A673 (cell line): ENCODE results near the gene C11orf21. TPM values are rescaled to one million over a fixed set of nuclear protein-coding genes. Genes with fewer than 3 reads are reported as not detected.

Experiments used
- BruUV-seq: library from RNA; stranded (reverse); fragments of 400-500 nt; replicated peaks from 2 replicates; lab custom pipeline; 2021; lab: Mats Ljungman, UMichigan
- CTCF ChIA-PET: fragments of 300-600 bp; sonication (Branson Sonifier 250); formaldehyde crosslinking; loops from one replicate; lab custom pipeline; 2022; ENCODE audit warnings: antibody characterized with exemption; lab: Charles Lee
- POLR2A ChIA-PET: fragments of 300-600 bp; sonication (Branson Sonifier 250); formaldehyde crosslinking; loops from one replicate; lab custom pipeline; 2022; ENCODE audit warnings: antibody characterized with exemption; ENCODE audit not compliant: low non-redundant PET; lab: Charles Lee
- DNase-seq: peaks from one replicate; pipeline ENCODE4 v3.0.0-alpha.2; 2015; ENCODE audit warnings: low spot score
- H3K27ac ChIP-seq: fragments of 200-600 bp; sonication (generic); 2 replicates; pipeline ENCODE4 v1.5.1; 2016; ENCODE audit warnings: mixed run types, low read depth, mild to moderate bottlenecking, mixed read lengths, antibody characterized with exemption, low read length; ENCODE audit not compliant: poor library complexity, severe bottlenecking
- H3K27me3 ChIP-seq: fragments of 200-600 bp; sonication (generic); replicated peaks from 2 replicates; pipeline ENCODE4 v1.6.1; 2017; ENCODE audit warnings: mixed run types, low read depth, mild to moderate bottlenecking, mixed read lengths, antibody characterized with exemption, low read length; ENCODE audit not compliant: insufficient read depth, poor library complexity
- H3K36me3 ChIP-seq: fragments of 200-600 bp; sonication (generic); 2 replicates; pipeline ENCODE4 v1.6.1; 2016; ENCODE audit warnings: mixed run types, mild to moderate bottlenecking, mixed read lengths, antibody characterized with exemption, low read length; ENCODE audit not compliant: insufficient read depth, poor library complexity, severe bottlenecking
- H3K4me1 ChIP-seq: fragments of 200-600 bp; sonication (generic); 2 replicates; pipeline ENCODE4 v1.6.1; 2017; ENCODE audit warnings: mixed run types, mild to moderate bottlenecking, mixed read lengths, antibody characterized with exemption, low read length; ENCODE audit not compliant: insufficient read depth, poor library complexity, severe bottlenecking
- H3K4me3 ChIP-seq: fragments of 200-600 bp; sonication (generic); 2 replicates; pipeline ENCODE4 v1.5.1; 2016; ENCODE audit warnings: low read depth, mixed run types, mild to moderate bottlenecking, mixed read lengths, low read length; ENCODE audit not compliant: poor library complexity, severe bottlenecking
- H3K9me3 ChIP-seq: fragments of 200-600 bp; sonication (generic); 2 replicates; pipeline ENCODE4 v1.6.1; 2016; ENCODE audit warnings: mixed run types, low read depth, mild to moderate bottlenecking, mixed read lengths, antibody characterized with exemption, low read length; ENCODE audit not compliant: poor library complexity, severe bottlenecking
- CTCF ChIP-seq: fragments of 300-800, 200-600 bp; sonication (generic); conservative IDR thresholded peaks from 2 replicates; pipeline ENCODE4 v1.5.1; 2017; ENCODE audit warnings: low read depth, mild to moderate bottlenecking, antibody characterized with exemption, low read length, moderate library complexity, mixed read lengths
- EZH2 ChIP-seq: fragments of 200-600 bp; sonication (generic); IDR thresholded peaks from 2 replicates; pipeline ENCODE4 v1.6.1; 2017; ENCODE audit warnings: borderline replicate concordance, low read depth, mild to moderate bottlenecking, mixed read lengths, antibody characterized with exemption, low read length; ENCODE audit not compliant: poor library complexity, severe bottlenecking
- intact Hi-C: fragments of 100-400 bp; cut with micrococcal nuclease; formaldehyde crosslinking; loops from one replicate; pipeline ENCODE4 v1.10.0; 2022; ENCODE audit not compliant: unreplicated experiment
- total RNA-seq: library from RNA; stranded (reverse); gene quantifications from 2 replicates; pipeline ENCODE4 v1.2.3, GENCODE V29; 2021

Gene C11orf21
- total RNA-seq, 1 experiment from 2014 or later, result not detected

GRCh38 chr11:2293984-2294925 lies 7.5 kb downstream of the C11orf21 start:
- ChIA-PET CTCF (no interaction called here), POLR2A (no interaction called here)
- no peak for DNase-seq

GRCh38 chr11:2293531-2293971 lies 8.2 kb downstream of the C11orf21 start:
- H3K4me3 ChIP-seq, result no peak overlapping the region
- BruUV-seq, result no TSS peak
- CTCF ChIA-PET, result no interaction called here

More at GRCh38 chr11:2293984-2294925, 7.5 kb downstream of the C11orf21 start:
- H3K4me3 ChIP-seq, result no peak overlapping the region
- no peak for TF ChIP-seq EZH2
- TF ChIP-seq CTCF, result no peak
- H3K9me3 ChIP-seq, result no peaks in the 10 kb centered on the region
- intact Hi-C loops, result no loop called here
- no peaks in the 10 kb centered on the region for H3K27me3 ChIP-seq
- BruUV-seq, result no TSS peak
- no peaks in the 10 kb centered on the region for H3K36me3 ChIP-seq
- H3K27ac ChIP-seq, result no peak overlapping the region
- H3K4me1 ChIP-seq, result no peaks in the 10 kb centered on the region

GRCh38 chr11:2290351-2290841 lies 11.3 kb downstream of the C11orf21 start:
- peak; percentile 22 for DNase-seq
- no TSS peak for BruUV-seq
- Histone ChIP-seq H3K27ac (no peak overlapping the region), H3K4me1 (no peaks in the 10 kb centered on the region), H3K36me3 (no peaks in the 10 kb centered on the region), H3K4me3 (no peak overlapping the region), H3K27me3 (no peaks in the 10 kb centered on the region), H3K9me3 (no peaks in the 10 kb centered on the region)
- ChIA-PET CTCF (no interaction called here), POLR2A (no interaction called here)
- TF ChIP-seq CTCF (no peak), EZH2 (no peak)
- intact Hi-C loops, result no loop called here

More at GRCh38 chr11:2293531-2293971, 8.2 kb downstream of the C11orf21 start:
- POLR2A ChIA-PET, result no interaction called here
- intact Hi-C loops, result no loop called here
- Histone ChIP-seq H3K27ac (no peak overlapping the region), H3K36me3 (no peaks in the 10 kb centered on the region), H3K9me3 (no peaks in the 10 kb centered on the region), H3K27me3 (no peaks in the 10 kb centered on the region), H3K4me1 (no peaks in the 10 kb centered on the region)
- no peak for DNase-seq
- TF ChIP-seq EZH2, result no peak
